Measurements from ENCODE around the gene M1AP.

The M1AP gene

DNA sequence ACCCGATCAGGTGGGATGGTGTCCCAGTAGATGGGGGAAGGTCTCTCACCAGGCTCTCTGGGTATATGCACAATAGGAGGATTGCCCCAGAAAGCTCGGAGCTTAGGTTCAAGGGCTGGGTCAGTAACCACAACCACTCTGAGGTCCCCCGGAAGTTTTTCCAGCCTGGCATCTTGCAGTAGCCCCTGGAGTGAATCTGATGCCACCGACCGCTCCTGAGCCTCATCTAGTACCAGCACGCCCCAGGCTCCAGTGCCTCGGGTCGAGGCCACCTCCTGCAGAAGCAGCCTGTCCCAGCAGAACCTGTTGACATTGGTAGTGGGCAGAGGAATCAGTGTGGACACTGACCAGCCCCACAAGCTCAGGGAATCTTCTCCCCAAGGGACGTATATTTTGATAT is 124.1 kb downstream of the M1AP start:
- Histone ChIP-seq H3K4me3 (ENCODE audit: low read depth, low read length) (no peak overlapping the region), H3K79me2 (ENCODE audit: control insufficient read depth, insufficient read depth, low read length, unreplicated experiment) (peaks cover 20% of the 10 kb centered on the region), H2AFZ (ENCODE audit: low read length, unreplicated experiment) (no peak overlapping the region), H3K27ac (ENCODE audit: low read depth, low read length) (no peak overlapping the region), H3K4me1 (ENCODE audit: control insufficient read depth, insufficient read depth, low read length, unreplicated experiment) (peaks cover 11% of the 10 kb centered on the region), H3K27me3 (ENCODE audit: insufficient read depth, low read length) (peaks cover 21% of the 10 kb centered on the region), H3K36me3 (ENCODE audit: insufficient read depth, low read length) (peaks cover 15% of the 10 kb centered on the region; the same call in 1 of the 2 replicates)

DNA sequence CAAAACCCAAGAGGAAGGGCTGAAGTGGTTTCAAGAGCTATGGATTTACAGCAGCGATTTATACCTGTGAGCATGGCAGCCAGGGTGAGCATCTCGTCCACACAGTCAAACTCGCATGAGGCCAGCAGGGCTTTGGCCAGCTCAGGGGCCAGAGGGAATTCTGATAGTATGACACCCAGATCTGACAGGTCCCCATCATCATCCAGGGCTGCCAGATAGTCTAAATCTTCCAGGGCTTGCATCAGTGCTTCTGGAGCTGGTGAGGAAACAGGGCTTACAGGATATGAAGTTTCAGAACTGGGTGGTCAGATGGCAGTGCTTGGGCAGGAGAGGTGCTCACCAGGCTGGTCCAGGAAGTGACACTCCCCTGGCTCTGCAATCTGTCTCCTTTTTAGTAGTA is 125.6 kb downstream of the M1AP start:
- Histone ChIP-seq H3K79me2 (ENCODE audit: control insufficient read depth, insufficient read depth, low read length, unreplicated experiment) (peaks cover 5% of the 10 kb centered on the region), H3K4me1 (ENCODE audit: control insufficient read depth, insufficient read depth, low read length, unreplicated experiment) (no peaks in the 10 kb centered on the region), H3K36me3 (ENCODE audit: insufficient read depth, low read length) (peaks cover 15% of the 10 kb centered on the region; the same call in 1 of the 2 replicates), H3K4me3 (ENCODE audit: low read depth, low read length) (no peak overlapping the region), H3K27ac (ENCODE audit: low read depth, low read length) (no peak overlapping the region), H2AFZ (ENCODE audit: low read length, unreplicated experiment) (no peak overlapping the region), H3K27me3 (ENCODE audit: insufficient read depth, low read length) (peaks cover 36% of the 10 kb centered on the region)

DNA sequence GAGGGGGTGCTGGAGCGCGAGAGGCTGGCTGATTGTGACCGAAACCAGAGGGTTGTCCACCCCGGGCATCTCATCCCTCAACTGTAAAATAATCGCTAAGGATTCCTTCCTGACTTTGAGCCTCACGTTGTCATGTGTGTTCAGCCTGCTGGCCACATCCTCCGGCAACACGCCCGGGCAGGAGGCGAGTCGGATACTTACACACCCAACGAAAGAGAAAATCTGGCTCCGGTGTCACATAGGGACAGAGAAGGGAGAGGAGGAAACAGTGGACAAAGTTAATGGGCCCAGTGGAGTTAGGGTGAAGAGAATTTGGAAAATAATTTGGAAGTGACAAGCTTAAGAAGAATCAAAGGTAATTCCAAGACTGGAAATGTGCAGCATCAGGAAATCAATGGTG is 131.5 kb downstream of the M1AP start:
- no peak overlapping the region for H3K27ac ChIP-seq (ENCODE audit: low read depth, low read length)
- peaks cover 85% of the 10 kb centered on the region for H3K27me3 ChIP-seq (ENCODE audit: insufficient read depth, low read length)
- H3K4me1 ChIP-seq (ENCODE audit: control insufficient read depth, insufficient read depth, low read length, unreplicated experiment), result no peaks in the 10 kb centered on the region
- no peaks in the 10 kb centered on the region for H3K36me3 ChIP-seq (ENCODE audit: insufficient read depth, low read length)
- H3K79me2 ChIP-seq (ENCODE audit: control insufficient read depth, insufficient read depth, low read length, unreplicated experiment), result no peaks in the 10 kb centered on the region
- no peak overlapping the region for H2AFZ ChIP-seq (ENCODE audit: low read length, unreplicated experiment)
- peak overlapping the region; percentile 62; the same call in 1 of the 2 replicates for H3K4me3 ChIP-seq (ENCODE audit: low read depth, low read length)

DNA sequence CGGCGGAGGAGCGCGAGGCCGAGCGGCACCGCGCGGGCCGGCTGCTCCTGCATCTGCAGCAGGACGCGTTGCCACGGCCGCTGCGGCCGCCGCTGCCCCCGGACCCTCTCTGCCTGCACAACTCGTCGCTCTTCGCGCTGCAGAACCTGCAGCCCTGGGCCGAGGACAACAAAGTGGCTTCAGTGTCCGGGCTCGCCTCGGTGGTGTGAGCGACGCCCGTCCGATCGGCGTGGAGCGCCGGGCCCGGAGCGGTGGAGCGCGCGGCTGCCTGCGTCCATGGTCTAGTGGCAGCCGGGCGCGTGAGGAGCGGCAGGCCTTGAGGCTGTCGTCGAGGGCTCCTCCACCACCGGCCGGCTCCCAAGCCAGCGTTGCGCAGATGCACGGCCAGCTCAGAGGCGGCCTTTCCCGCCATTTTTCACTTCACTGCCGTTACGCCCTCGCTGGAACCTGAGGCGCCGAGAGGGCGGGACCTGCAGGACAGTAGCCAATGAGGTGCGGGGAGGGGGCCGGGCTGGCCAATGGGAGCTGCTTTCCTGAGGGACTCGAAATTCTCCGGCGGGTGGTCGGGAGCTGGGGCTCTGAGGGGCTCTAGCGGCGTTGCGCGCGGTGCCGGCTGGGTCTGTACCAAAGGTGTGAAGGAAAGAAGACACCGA is 132.0 kb downstream of the M1AP start:
- H3K79me2 ChIP-seq (ENCODE audit: control insufficient read depth, insufficient read depth, low read length, unreplicated experiment), result no peaks in the 10 kb centered on the region
- no peak overlapping the region for H3K27ac ChIP-seq (ENCODE audit: low read depth, low read length)
- no peak overlapping the region for H2AFZ ChIP-seq (ENCODE audit: low read length, unreplicated experiment)
- peaks cover 87% of the 10 kb centered on the region for H3K27me3 ChIP-seq (ENCODE audit: insufficient read depth, low read length)
- H3K4me1 ChIP-seq (ENCODE audit: control insufficient read depth, insufficient read depth, low read length, unreplicated experiment), result peaks cover 5% of the 10 kb centered on the region
- H3K36me3 ChIP-seq (ENCODE audit: insufficient read depth, low read length), result no peaks in the 10 kb centered on the region
- H3K4me3 ChIP-seq (ENCODE audit: low read depth, low read length), result peak overlapping the region; percentile 62; the same call in 1 of the 2 replicates

DNA sequence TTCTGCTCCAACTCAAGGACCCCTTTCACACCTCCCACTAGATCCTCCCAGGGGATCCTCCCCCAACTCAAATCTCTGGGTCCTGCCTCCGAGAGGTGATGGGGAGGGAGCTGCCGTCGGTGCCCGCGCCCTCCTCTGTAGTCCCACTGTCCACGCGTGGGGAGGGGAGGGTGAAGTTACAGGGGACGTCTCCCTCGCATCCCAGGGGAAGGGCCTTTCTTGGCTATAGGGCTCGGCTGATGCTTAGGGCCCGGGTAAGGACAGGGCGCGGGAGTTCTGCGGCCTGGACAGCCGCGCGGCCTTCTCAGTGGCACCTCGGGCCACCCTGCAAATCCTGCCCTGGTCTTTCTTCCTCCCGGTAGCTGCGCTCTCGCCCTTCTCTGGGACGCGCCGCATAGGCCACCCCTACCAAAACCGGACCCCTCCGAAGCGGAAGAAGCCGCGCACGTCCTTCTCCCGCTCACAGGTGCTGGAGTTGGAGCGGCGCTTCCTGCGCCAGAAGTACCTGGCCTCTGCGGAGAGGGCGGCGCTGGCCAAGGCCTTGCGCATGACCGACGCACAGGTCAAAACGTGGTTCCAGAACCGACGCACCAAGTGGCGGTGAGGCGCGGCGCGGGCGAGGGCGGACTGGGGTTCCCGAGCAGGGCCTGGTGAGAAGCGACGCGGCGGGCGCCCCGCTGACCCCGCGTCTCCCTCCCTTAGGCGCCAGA is 132.7 kb downstream of the M1AP start:
- peaks cover 87% of the 10 kb centered on the region for H3K27me3 ChIP-seq (ENCODE audit: insufficient read depth, low read length)
- no peaks in the 10 kb centered on the region for H3K36me3 ChIP-seq (ENCODE audit: insufficient read depth, low read length)
- no peaks in the 10 kb centered on the region for H3K79me2 ChIP-seq (ENCODE audit: control insufficient read depth, insufficient read depth, low read length, unreplicated experiment)
- H3K4me3 ChIP-seq (ENCODE audit: low read depth, low read length), result peak overlapping the region; percentile 62; the same call in 1 of the 2 replicates
- H3K27ac ChIP-seq (ENCODE audit: low read depth, low read length), result no peak overlapping the region
- peaks cover 6% of the 10 kb centered on the region for H3K4me1 ChIP-seq (ENCODE audit: control insufficient read depth, insufficient read depth, low read length, unreplicated experiment)
- no peak overlapping the region for H2AFZ ChIP-seq (ENCODE audit: low read length, unreplicated experiment)

DNA sequence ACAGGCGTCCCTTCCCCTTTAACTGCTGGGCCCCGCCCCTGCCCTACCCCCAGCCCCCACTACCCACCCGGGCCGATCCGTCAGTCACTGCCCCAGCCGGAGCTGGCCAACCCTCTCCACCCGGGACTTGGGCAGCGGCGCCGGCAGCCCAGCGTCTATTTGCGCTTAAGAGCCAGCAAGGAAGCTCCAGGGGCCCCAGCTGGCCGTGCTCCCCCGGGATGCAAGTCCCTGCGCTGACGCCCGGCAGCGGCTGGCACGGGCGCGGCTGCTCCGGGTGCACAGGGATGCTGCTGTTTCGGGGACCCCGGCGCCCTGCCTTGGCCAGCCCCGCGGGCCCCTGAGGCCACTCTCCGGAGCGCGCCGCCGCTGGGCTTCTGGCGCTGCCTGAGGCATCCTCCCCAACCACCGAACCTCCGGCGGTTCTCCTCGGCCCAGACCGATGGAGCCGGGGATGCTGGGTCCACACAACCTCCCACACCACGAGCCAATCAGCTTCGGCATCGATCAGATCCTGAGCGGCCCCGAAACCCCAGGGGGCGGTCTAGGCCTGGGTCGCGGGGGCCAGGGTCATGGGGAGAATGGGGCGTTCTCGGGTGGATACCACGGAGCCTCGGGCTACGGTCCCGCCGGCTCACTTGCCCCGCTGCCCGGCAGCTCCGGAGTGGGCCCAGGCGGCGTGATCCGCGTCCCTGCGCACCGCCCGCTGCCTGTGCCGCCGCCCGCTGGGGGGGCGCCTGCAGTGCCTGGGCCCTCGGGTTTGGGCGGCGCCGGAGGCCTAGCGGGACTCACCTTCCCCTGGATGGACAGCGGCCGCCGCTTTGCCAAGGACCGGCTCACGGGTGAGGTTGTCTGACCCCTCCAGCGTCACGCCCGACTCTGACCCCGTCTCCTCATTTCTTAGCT is 133.5 kb downstream of the M1AP start, which contains the start of gene TLX2:
Gene TLX2, plus strand, starts transcription at position 83 of the 903 bp plus-strand sequence. Its CDS starts 357 bp downstream, at position 440.
- H3K27me3 ChIP-seq (ENCODE audit: insufficient read depth, low read length), result peaks cover 79% of the 10 kb centered on the region
- peak within 1 kb of the TSS; percentile 59 for H3K4me3 ChIP-seq (ENCODE audit: low read depth, low read length)
- no peak within 1 kb of the TSS for H3K27ac ChIP-seq (ENCODE audit: low read depth, low read length)
- H3K4me1 ChIP-seq (ENCODE audit: control insufficient read depth, insufficient read depth, low read length, unreplicated experiment), result peaks cover 6% of the 10 kb centered on the region
- H3K79me2 ChIP-seq (ENCODE audit: control insufficient read depth, insufficient read depth, low read length, unreplicated experiment), result no peaks in the 10 kb centered on the region
- H3K36me3 ChIP-seq (ENCODE audit: insufficient read depth, low read length), result no peaks in the 10 kb centered on the region
- H2AFZ ChIP-seq (ENCODE audit: low read length, unreplicated experiment), result no peak within 1 kb of the TSS

DNA sequence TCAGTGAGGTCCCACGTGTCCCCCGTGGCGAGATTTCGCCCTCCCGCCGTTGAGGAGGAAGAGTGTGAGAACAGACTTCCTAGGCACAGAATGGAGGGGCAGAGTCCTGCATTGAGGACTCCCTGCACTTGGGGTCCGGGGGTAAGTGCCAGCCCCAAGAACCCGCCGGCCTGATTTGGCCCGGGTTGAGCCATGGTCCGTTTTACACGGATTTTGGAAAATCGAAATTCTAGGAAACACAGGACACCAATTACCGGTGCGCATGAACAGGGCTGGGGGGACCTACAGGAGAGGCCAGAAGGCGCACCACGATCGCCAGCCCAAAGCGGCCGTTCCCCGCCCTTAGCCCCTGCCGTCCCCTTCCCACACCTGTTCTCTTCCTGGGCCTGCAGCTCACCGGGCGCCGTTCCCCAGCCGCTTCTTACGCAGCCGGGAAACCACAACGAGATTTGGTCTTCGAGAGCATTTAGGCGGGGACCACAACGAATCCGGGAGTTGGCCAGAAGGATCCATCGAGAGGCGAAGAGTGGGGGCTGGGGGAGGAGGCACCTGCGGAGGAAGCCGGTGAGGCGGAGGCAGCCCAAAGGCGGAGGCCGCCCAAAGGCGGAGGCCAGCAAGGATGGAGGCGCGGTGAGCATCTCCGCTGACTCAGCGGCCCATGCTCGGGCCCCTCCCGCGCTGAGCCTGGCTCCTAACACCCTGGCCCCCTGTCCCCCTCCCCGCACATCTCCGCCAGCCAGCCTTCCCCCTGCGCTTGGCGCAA is 134.3 kb downstream of the M1AP start:
- Histone ChIP-seq H3K4me1 (ENCODE audit: control insufficient read depth, insufficient read depth, low read length, unreplicated experiment) (peaks cover 6% of the 10 kb centered on the region), H3K36me3 (ENCODE audit: insufficient read depth, low read length) (no peaks in the 10 kb centered on the region), H2AFZ (ENCODE audit: low read length, unreplicated experiment) (no peak overlapping the region), H3K79me2 (ENCODE audit: control insufficient read depth, insufficient read depth, low read length, unreplicated experiment) (no peaks in the 10 kb centered on the region), H3K27me3 (ENCODE audit: insufficient read depth, low read length) (peaks cover 71% of the 10 kb centered on the region), H3K4me3 (ENCODE audit: low read depth, low read length) (peak overlapping the region; percentile 59), H3K27ac (ENCODE audit: low read depth, low read length) (no peak overlapping the region)

DNA sequence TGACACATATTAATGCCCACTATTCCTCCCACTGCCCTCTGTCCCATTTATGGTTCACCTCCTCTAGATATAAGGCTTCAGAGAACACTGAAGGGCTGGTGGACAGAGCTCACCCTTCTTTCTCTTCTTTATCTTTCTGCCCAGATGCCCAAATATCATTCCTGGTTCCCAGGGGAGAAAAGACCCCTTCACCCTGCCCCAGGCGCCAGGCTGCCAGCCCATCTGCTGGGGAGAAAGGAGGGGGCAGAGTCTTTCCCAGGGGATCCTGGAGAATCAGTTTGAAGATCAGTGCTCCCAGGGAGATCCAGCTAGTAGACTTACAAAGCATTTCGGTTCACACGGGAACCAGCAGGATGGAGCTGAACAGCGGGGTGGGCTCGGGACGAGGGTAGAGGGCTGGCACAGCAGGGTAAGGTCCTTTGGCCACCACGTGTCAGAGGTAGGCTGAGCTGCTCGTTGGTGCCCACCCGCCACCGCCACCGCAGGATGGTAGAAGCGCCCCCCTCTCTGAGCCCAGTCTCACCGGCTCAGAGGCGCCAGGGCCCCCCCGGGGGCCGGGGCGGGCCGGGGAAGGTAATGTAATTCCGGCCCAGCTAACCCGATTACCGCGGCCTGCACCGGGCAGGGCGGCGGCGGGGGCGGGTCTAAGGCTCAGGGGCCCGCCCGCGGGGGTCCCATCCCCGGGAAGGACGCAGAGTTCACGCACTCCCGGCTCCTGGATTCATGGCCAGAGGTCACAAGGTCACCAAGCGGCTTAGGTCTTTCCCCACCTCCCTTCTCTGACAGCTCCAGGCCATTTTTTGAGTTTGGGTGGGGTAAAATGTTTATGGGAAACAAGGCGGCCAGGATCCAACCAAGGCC is 135.2 kb downstream of the M1AP start:
- no peaks in the 10 kb centered on the region for H3K36me3 ChIP-seq (ENCODE audit: insufficient read depth, low read length)
- H3K27ac ChIP-seq (ENCODE audit: low read depth, low read length), result no peak overlapping the region
- H2AFZ ChIP-seq (ENCODE audit: low read length, unreplicated experiment), result no peak overlapping the region
- no peak overlapping the region for H3K4me3 ChIP-seq (ENCODE audit: low read depth, low read length)
- peaks cover 63% of the 10 kb centered on the region for H3K27me3 ChIP-seq (ENCODE audit: insufficient read depth, low read length)
- no peaks in the 10 kb centered on the region for H3K79me2 ChIP-seq (ENCODE audit: control insufficient read depth, insufficient read depth, low read length, unreplicated experiment)
- H3K4me1 ChIP-seq (ENCODE audit: control insufficient read depth, insufficient read depth, low read length, unreplicated experiment), result peaks cover 6% of the 10 kb centered on the region

DNA sequence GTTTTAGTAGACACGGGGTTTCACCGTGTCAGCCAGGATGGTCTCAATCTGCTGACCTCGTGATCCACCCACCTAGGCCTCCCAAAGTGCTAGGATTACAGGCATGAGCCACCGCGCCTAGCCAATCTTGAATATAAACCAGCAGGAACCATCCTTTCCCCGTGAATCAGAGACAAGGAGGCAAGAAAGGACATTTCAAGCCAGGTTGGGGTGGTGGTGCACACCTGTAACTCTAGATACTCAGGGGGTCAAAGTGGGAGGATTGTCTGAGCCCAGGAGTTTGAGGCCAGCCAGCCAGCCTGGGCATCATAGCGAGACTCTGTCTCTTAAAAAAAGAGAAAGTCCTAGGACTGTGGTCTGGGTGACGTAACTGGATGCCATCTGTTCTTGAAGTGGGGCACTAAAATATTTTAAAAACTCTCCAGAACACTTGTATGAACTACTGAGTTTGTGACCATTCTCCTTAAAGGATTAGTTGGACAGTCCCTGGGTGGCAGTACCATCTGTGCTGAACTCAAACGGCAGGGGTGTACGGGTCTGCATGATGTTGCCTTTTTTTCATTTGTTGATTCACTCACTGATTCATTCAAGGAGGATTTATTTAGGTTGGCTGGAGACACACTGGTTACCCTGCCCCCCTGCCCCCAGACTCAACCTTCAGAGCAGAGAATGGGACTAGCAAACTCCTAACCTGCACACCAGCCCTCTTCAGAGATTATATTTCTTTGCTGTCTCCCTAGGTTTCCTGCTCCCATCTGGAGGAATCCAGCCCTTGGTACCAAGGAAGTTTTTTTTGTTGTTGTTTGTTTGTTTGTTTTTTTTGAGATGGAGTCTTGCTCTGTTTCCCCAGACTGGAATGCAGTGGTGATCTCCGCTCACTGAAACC is 136.8 kb downstream of the M1AP start:
- no peaks in the 10 kb centered on the region for H3K36me3 ChIP-seq (ENCODE audit: insufficient read depth, low read length)
- H3K27me3 ChIP-seq (ENCODE audit: insufficient read depth, low read length), result peaks cover 47% of the 10 kb centered on the region
- no peak overlapping the region for H3K4me3 ChIP-seq (ENCODE audit: low read depth, low read length)
- no peaks in the 10 kb centered on the region for H3K79me2 ChIP-seq (ENCODE audit: control insufficient read depth, insufficient read depth, low read length, unreplicated experiment)
- peaks cover 11% of the 10 kb centered on the region for H3K4me1 ChIP-seq (ENCODE audit: control insufficient read depth, insufficient read depth, low read length, unreplicated experiment)
- no peak overlapping the region for H2AFZ ChIP-seq (ENCODE audit: low read length, unreplicated experiment)
- H3K27ac ChIP-seq (ENCODE audit: low read depth, low read length), result no peak overlapping the region

Data from ACC112 (cell line).